ENCODE data around the gene CRYBG1.

DNA sequence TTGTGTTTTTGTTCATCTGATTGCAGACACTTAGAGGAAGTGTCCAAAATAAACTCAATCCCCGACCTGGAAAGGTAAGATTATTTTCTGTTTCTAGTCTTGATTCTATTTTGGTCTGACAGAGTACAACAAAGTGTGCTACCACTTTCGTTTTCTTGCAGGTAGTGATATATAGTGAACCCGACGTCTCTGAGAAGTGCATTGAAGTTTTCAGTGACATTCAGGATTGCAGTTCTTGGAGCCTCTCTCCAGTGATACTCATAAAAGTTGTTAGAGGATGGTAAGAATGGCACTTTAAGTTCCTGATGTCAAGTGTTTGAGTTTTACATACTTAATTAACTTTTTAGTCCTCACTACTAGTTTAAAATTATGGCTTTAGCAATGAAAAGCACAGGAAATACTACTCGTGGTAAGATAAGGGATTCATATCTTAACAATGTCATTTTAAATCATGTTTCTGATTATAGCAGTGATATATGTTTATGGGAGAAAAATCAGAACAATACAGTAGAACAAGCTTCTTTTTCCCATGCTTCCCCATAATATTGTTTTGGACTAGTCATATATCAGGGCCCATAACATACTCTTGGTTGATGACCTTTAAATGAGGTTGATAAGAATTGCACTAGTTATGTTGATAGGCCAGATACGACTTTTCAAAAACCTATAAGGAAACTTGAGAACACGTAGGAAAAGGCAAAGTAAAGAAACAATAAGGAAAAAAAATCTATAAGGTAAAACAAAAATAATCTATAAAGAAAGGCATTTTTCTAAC is 164.8 kb downstream of the CRYBG1 start:
- no peak for TF ChIP-seq POLR2A (IDR thresholded peaks at IDR 0.05)
- TF ChIP-seq, protein P1, sequence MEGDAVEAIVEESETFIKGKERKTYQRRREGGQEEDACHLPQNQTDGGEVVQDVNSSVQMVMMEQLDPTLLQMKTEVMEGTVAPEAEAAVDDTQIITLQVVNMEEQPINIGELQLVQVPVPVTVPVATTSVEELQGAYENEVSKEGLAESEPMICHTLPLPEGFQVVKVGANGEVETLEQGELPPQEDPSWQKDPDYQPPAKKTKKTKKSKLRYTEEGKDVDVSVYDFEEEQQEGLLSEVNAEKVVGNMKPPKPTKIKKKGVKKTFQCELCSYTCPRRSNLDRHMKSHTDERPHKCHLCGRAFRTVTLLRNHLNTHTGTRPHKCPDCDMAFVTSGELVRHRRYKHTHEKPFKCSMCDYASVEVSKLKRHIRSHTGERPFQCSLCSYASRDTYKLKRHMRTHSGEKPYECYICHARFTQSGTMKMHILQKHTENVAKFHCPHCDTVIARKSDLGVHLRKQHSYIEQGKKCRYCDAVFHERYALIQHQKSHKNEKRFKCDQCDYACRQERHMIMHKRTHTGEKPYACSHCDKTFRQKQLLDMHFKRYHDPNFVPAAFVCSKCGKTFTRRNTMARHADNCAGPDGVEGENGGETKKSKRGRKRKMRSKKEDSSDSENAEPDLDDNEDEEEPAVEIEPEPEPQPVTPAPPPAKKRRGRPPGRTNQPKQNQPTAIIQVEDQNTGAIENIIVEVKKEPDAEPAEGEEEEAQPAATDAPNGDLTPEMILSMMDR (IDR thresholded peaks at IDR 0.05), result no peak

Measured in body of pancreas (tissue), 4 donors.